ENCODE measurements around the gene TRIP10. TPM values are rescaled to one million over a fixed set of nuclear protein-coding genes. Genes with fewer than 3 reads are reported as not detected.

Gene TRIP10
- total and polyA plus RNA-seq, 2 of the 13 experiments (the other 11 are each of a cell fraction or from before 2014, with no cell fraction given) = 32.5 to 33.2 TPM

DNA sequence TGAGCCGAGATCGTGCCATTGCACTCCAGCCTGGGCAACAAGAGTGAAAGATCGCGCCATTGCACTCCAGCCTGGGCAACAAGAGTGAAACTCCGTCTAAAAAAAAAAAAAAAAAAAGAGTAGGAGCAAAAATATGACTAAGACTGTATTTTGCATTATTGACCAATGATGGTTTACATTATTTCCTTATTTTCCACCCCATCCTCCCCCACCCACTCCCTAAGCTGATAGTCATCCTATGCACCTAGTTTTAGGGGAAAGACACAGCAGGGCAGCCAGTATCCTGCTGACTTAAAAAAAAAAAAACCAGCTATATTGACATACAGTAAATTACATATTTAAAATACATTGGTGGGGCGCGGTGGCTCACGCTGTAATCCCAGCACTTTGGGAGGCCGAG, 58.2 kb downstream of the TRIP10 start:
- H3K27me3 ChIP-seq (ENCODE audit: control insufficient read depth in 1 of 2, insufficient read depth in 2 of 2, low read length in 2 of 2) = peaks cover 0 to 8% of the 10 kb centered on the region in 2 experiments; a peak in 2 of 5 replicates
- no peak overlapping the region for H2AFZ ChIP-seq (ENCODE audit: low read length)
- no peak overlapping the region for H3K27ac ChIP-seq (ENCODE audit: extremely low read length, insufficient read depth, low read length)
- TF ChIP-seq, protein P1, sequence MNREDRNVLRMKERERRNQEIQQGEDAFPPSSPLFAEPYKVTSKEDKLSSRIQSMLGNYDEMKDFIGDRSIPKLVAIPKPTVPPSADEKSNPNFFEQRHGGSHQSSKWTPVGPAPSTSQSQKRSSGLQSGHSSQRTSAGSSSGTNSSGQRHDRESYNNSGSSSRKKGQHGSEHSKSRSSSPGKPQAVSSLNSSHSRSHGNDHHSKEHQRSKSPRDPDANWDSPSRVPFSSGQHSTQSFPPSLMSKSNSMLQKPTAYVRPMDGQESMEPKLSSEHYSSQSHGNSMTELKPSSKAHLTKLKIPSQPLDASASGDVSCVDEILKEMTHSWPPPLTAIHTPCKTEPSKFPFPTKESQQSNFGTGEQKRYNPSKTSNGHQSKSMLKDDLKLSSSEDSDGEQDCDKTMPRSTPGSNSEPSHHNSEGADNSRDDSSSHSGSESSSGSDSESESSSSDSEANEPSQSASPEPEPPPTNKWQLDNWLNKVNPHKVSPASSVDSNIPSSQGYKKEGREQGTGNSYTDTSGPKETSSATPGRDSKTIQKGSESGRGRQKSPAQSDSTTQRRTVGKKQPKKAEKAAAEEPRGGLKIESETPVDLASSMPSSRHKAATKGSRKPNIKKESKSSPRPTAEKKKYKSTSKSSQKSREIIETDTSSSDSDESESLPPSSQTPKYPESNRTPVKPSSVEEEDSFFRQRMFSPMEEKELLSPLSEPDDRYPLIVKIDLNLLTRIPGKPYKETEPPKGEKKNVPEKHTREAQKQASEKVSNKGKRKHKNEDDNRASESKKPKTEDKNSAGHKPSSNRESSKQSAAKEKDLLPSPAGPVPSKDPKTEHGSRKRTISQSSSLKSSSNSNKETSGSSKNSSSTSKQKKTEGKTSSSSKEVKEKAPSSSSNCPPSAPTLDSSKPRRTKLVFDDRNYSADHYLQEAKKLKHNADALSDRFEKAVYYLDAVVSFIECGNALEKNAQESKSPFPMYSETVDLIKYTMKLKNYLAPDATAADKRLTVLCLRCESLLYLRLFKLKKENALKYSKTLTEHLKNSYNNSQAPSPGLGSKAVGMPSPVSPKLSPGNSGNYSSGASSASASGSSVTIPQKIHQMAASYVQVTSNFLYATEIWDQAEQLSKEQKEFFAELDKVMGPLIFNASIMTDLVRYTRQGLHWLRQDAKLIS (CRISPR knock-in tag; IDR thresholded peaks at IDR 0.05) = no peak
- TF ChIP-seq ZNF558 (CRISPR knock-in tag; IDR thresholded peaks at IDR 0.05; ENCODE audit: borderline replicate concordance) (no peak), SSRP1 (CRISPR knock-in tag; IDR thresholded peaks at IDR 0.05) (no peak), JUND (CRISPR knock-in tag; IDR thresholded peaks at IDR 0.05) (no peak), DNMT3B (CRISPR knock-in tag; conservative IDR thresholded peaks at IDR 0.05) (no peak), SPEN (CRISPR knock-in tag; IDR thresholded peaks at IDR 0.05; ENCODE audit: low read depth) (no peak), CCDC6 (CRISPR knock-in tag; IDR thresholded peaks at IDR 0.05) (no peak), KDM1A (CRISPR knock-in tag; IDR thresholded peaks at IDR 0.05) (no peak), RAD51 (IDR thresholded peaks at IDR 0.05; ENCODE audit: borderline replicate concordance) (no peak), NBN (conservative IDR thresholded peaks at IDR 0.05) (no peak), ESRRA (CRISPR knock-in tag; IDR thresholded peaks at IDR 0.05; ENCODE audit: low read depth) (no peak), SIN3B (IDR thresholded peaks at IDR 0.05; ENCODE audit: low read length) (no peak), HNRNPK (IDR thresholded peaks at IDR 0.05; ENCODE audit: low read depth, low read length, poor library complexity, severe bottlenecking) (no peak), HHEX (CRISPR knock-in tag; IDR thresholded peaks at IDR 0.05) (no peak), KLF16 (CRISPR knock-in tag; IDR thresholded peaks at IDR 0.05) (no peak), NR2F6 (IDR thresholded peaks at IDR 0.05) (no peak), NR2F6 (CRISPR knock-in tag; IDR thresholded peaks at IDR 0.05) (no peak), ZZZ3 (CRISPR knock-in tag; IDR thresholded peaks at IDR 0.05; ENCODE audit: borderline replicate concordance) (no peak), RBAK (CRISPR knock-in tag; IDR thresholded peaks at IDR 0.05) (no peak)
- TF ChIP-seq, protein P2, sequence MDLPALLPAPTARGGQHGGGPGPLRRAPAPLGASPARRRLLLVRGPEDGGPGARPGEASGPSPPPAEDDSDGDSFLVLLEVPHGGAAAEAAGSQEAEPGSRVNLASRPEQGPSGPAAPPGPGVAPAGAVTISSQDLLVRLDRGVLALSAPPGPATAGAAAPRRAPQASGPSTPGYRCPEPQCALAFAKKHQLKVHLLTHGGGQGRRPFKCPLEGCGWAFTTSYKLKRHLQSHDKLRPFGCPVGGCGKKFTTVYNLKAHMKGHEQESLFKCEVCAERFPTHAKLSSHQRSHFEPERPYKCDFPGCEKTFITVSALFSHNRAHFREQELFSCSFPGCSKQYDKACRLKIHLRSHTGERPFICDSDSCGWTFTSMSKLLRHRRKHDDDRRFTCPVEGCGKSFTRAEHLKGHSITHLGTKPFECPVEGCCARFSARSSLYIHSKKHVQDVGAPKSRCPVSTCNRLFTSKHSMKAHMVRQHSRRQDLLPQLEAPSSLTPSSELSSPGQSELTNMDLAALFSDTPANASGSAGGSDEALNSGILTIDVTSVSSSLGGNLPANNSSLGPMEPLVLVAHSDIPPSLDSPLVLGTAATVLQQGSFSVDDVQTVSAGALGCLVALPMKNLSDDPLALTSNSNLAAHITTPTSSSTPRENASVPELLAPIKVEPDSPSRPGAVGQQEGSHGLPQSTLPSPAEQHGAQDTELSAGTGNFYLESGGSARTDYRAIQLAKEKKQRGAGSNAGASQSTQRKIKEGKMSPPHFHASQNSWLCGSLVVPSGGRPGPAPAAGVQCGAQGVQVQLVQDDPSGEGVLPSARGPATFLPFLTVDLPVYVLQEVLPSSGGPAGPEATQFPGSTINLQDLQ (CRISPR knock-in tag; IDR thresholded peaks at IDR 0.05) = no peak
- ChIA-PET CTCF (ENCODE audit: low intra/inter-chr PET ratio, low total read pairs) (no interaction called here), POLR2A (no interaction called here)
- in situ Hi-C loops (cut with HindIII; ENCODE audit: extremely low pct_ligation_motif_present, low pct_unique_long_range_greater_than_20kb) = no loop called here
- intact Hi-C loops (cut with micrococcal nuclease; ENCODE audit: unreplicated experiment) = no loop called here
- no peaks in the 10 kb centered on the region for H3K79me2 ChIP-seq (ENCODE audit: insufficient read depth, low read length)
- H3K4me2 ChIP-seq (ENCODE audit: low read depth, low read length) = no peak overlapping the region
- no peak for FAIRE-seq
- BruUV-seq (replicated peaks) = no TSS peak
- no peaks in the 10 kb centered on the region for H4K20me1 ChIP-seq (ENCODE audit: insufficient read depth, low read length)
- H3K36me3 ChIP-seq (replicated peaks in 1 of 2; ENCODE audit: control insufficient read depth in 1 of 2, insufficient read depth in 2 of 2, low read length in 2 of 2) = no peaks in the 10 kb centered on the region
- no peak for ATAC-seq
- WGBS (ENCODE audit: low lambda C conversion rate) = 55% methylated on average over 9 of the region's 9 CpGs
- no peak for DNase-seq (ENCODE audit: low spot score)
- peaks cover 13% of the 10 kb centered on the region for H3K4me1 ChIP-seq (ENCODE audit: insufficient read depth, low read length)
- H3K9ac ChIP-seq (ENCODE audit: insufficient read depth, low read depth, low read length) = no peak overlapping the region
- no peak overlapping the region for H3K4me3 ChIP-seq (replicated peaks in 1 of 3; ENCODE audit: insufficient read depth in 1 of 3, low read depth in 2 of 3, low read length in 3 of 3)
- H3K9me3 ChIP-seq (ENCODE audit: low read length) = peaks cover 6% of the 10 kb centered on the region; the same call in 1 of the 2 replicates

Data from HepG2 (cell line).